Esophagus squamous epithelium (tissue), 4 donors: ENCODE data around the gene RAPGEF1.

Experiments
- CTCF ChIP-seq, 6 experiments: fragments of 450-650 bp in 4 of 6; fragments of 200-600 bp in 2 of 6; sonication (generic) in 2 of 6; IDR thresholded peaks; one replicate each; pipeline ENCODE4 v1.5.1; 2016 to 2019; ENCODE audit warnings: antibody characterized with exemption in 6 of 6, mild to moderate bottlenecking in 4 of 6, moderate library complexity in 4 of 6
- POLR2A ChIP-seq, 4 donors: fragments of 450-650 bp; IDR thresholded peaks; one replicate each; pipeline ENCODE4 v1.6.1; 2017; ENCODE audit warnings: antibody characterized with exemption in 4 of 4, mild to moderate bottlenecking in 4 of 4, moderate library complexity in 3 of 4

- TF ChIP-seq CTCF (IDR thresholded peaks at IDR 0.05) (no peak), POLR2A (IDR thresholded peaks at IDR 0.05) (no peak)
Measured at GRCh38 chr9:131587331-131587730, 152.5 kb downstream of the RAPGEF1 start.
